ENCODE measurements around the gene KRTAP5-8.
"Not testable (repeated sequence)": the region's sequence is repeated elsewhere in the genome, so short reads cannot be mapped to it uniquely, and the experiment has no call there.

The KRTAP5-8 gene

GRCh38 chr11:71518506-71519471 is 19.0 kb upstream of the KRTAP5-8 start:
- DNase-seq = no peak

GRCh38 chr11:71519546-71519945 is 18.3 kb upstream of the KRTAP5-8 start:
- no peak for DNase-seq

- DNase-seq = no peak
These were observed 12.5 kb upstream of the KRTAP5-8 start for GRCh38 chr11:71525188-71525937.

GRCh38 chr11:71525938-71526495 is 11.8 kb upstream of the KRTAP5-8 start:
- no peak for DNase-seq

- not testable (repeated sequence) for DNase-seq
These were observed 10.8 kb upstream of the KRTAP5-8 start, which contains the start of gene KRTAP5-7 for GRCh38 chr11:71526796-71527575. KRTAP5-7 (plus strand) TSS chr11:71527267; CDS start chr11:71527301, 34 bp downstream.

GRCh38 chr11:71527576-71528210 is 10.1 kb upstream of the KRTAP5-8 start:
- DNase-seq = no peak

- no peak for DNase-seq
These were observed 7.2 kb upstream of the KRTAP5-8 start for GRCh38 chr11:71530602-71531001.

- no peak for DNase-seq
These were observed 5.7 kb upstream of the KRTAP5-8 start for GRCh38 chr11:71532036-71532610.

- DNase-seq = not testable (repeated sequence)
These were observed 2.9 kb upstream of the KRTAP5-8 start for GRCh38 chr11:71534711-71535608.

- no peak for DNase-seq
These were observed 2.0 kb upstream of the KRTAP5-8 start for GRCh38 chr11:71535825-71536224.

- no peak for DNase-seq
These were observed 288 bp upstream of the KRTAP5-8 start for GRCh38 chr11:71537537-71537936.

- DNase-seq = no peak
These were observed 803 bp downstream of the KRTAP5-8 start for GRCh38 chr11:71538666-71538990.

- no peak for DNase-seq
These were observed 1.2 kb downstream of the KRTAP5-8 start for GRCh38 chr11:71539017-71539416.

- DNase-seq = not testable (repeated sequence)
These were observed 2.1 kb downstream of the KRTAP5-8 start for GRCh38 chr11:71539971-71540370.

GRCh38 chr11:71540521-71541304 is 2.9 kb downstream of the KRTAP5-8 start:
- DNase-seq = not testable (repeated sequence)

GRCh38 chr11:71542382-71542781 is 4.6 kb downstream of the KRTAP5-8 start:
- no peak for DNase-seq

GRCh38 chr11:71542879-71543777 is 5.3 kb downstream of the KRTAP5-8 start:
- DNase-seq = no peak

- DNase-seq = no peak
These were observed 6.0 kb downstream of the KRTAP5-8 start for GRCh38 chr11:71543866-71544265.
